ENCODE results near the gene ERCC6L2. TPM values are rescaled to one million over a fixed set of nuclear protein-coding genes. Genes with fewer than 3 reads are reported as not detected.

ERCC6L2 gene
- total RNA-seq, 2 experiments from 2014 or later, result 30.8 to 31.3 TPM

- no peaks in the 10 kb centered on the region for H3K27me3 ChIP-seq (ENCODE audit: control insufficient read depth in 1 of 2, insufficient read depth in 2 of 2, low read length in 2 of 2)
- H3K36me3 ChIP-seq (ENCODE audit: insufficient read depth, low read length), result peaks cover 10% of the 10 kb centered on the region
- ChIA-PET CTCF (interaction anchor here (1.2 to 1.6 kb wide), 2 partner anchors 13 to 23 kb away, joined by 4 to 8 read pairs; no protein-coding TSS in a partner anchor), POLR2A (interaction anchor here (0.6 to 4.8 kb wide), 15 partner anchors 11 to 413 kb away, joined by 3 to 99 read pairs (median 7); no protein-coding TSS in a partner anchor)
- H3K27ac Mint-ChIP-seq, result no peak overlapping the region
- intact Hi-C loops (cut with DNase I, micrococcal nuclease), result loop anchor here (1.0 to 10.0 kb wide), 6 partner anchors 139 to 561 kb away; partner anchors contain the start of gene FANCC (in 1 of the 2)
- no peak overlapping the region for H3K4me3 Mint-ChIP-seq
- no peak for DNase-seq
- ATAC-seq (ENCODE audit: poor library complexity), result peak; percentile 19
- H3K9me3 Mint-ChIP-seq, result no peaks in the 10 kb centered on the region
- H3K9me3 ChIP-seq (ENCODE audit: control insufficient read depth in 1 of 2, insufficient read depth in 1 of 2, low read length in 2 of 2), result no peaks in the 10 kb centered on the region
- H3K4me1 ChIP-seq (ENCODE audit: insufficient read depth, low read length), result peaks cover 20% of the 10 kb centered on the region
- no peaks in the 10 kb centered on the region for H3K27me3 Mint-ChIP-seq
- H3K36me3 Mint-ChIP-seq (ENCODE audit: low read depth), result peaks cover 10% of the 10 kb centered on the region
- H3K27ac ChIP-seq (ENCODE audit: low read depth in 1 of 2, low read length in 2 of 2), result no peak overlapping the region
- H3K4me3 ChIP-seq (ENCODE audit: low read length), result no peak overlapping the region
- peaks cover 37% of the 10 kb centered on the region for H3K4me1 Mint-ChIP-seq (ENCODE audit: low read depth)
- TF ChIP-seq CTCF (IDR thresholded peaks at IDR 0.05), result no peak
Observed at GRCh38 chr9:95876138-95876444, 600 bp downstream of the ERCC6L2 start.

- DNase-seq, result peak in 1 of 14 experiments; percentile 44
- no peak overlapping the region for H3K4me3 Mint-ChIP-seq
Observed at GRCh38 chr9:95876595-95876994, 1.1 kb downstream of the ERCC6L2 start.

GRCh38 chr9:95877984-95878383 is 2.5 kb downstream of the ERCC6L2 start:
- no peaks in the 10 kb centered on the region for H3K9me3 ChIP-seq (ENCODE audit: control insufficient read depth in 1 of 2, insufficient read depth in 1 of 2, low read length in 2 of 2)
- H3K4me1 ChIP-seq (ENCODE audit: insufficient read depth, low read length), result peaks cover 24% of the 10 kb centered on the region
- Mint-ChIP-seq H3K36me3 (ENCODE audit: low read depth) (peaks cover 28% of the 10 kb centered on the region), H3K27ac (no peak overlapping the region), H3K9me3 (no peaks in the 10 kb centered on the region), H3K4me3 (no peak overlapping the region), H3K4me1 (ENCODE audit: low read depth) (peaks cover 53% of the 10 kb centered on the region), H3K27me3 (no peaks in the 10 kb centered on the region)
- ChIA-PET POLR2A (interaction anchor here (4.8 kb wide), 1 partner anchor 10 kb away, joined by 99 read pairs; no protein-coding TSS in a partner anchor), CTCF (no interaction called here)
- no peak for TF ChIP-seq CTCF (IDR thresholded peaks at IDR 0.05)
- intact Hi-C loops (cut with DNase I, micrococcal nuclease), result loop anchor here (5.0 to 10.0 kb wide), 4 partner anchors 137 to 563 kb away; partner anchors contain the start of gene FANCC (in 1 of the 2)
- DNase-seq (no peak), ATAC-seq (ENCODE audit: poor library complexity) (no peak)
- no peaks in the 10 kb centered on the region for H3K27me3 ChIP-seq (ENCODE audit: control insufficient read depth in 1 of 2, insufficient read depth in 2 of 2, low read length in 2 of 2)
- no peak overlapping the region for H3K4me3 ChIP-seq (ENCODE audit: low read length)
- H3K27ac ChIP-seq (ENCODE audit: low read depth in 1 of 2, low read length in 2 of 2), result no peak overlapping the region
- peaks cover 18% of the 10 kb centered on the region for H3K36me3 ChIP-seq (ENCODE audit: insufficient read depth, low read length)

More at GRCh38 chr9:95876595-95876994, 1.1 kb downstream of the ERCC6L2 start:
- no peaks in the 10 kb centered on the region for H3K9me3 ChIP-seq (ENCODE audit: control insufficient read depth in 1 of 2, insufficient read depth in 1 of 2, low read length in 2 of 2)
- Mint-ChIP-seq H3K36me3 (ENCODE audit: low read depth) (peaks cover 15% of the 10 kb centered on the region), H3K27ac (no peak overlapping the region), H3K27me3 (no peaks in the 10 kb centered on the region), H3K4me1 (ENCODE audit: low read depth) (peaks cover 42% of the 10 kb centered on the region), H3K9me3 (no peaks in the 10 kb centered on the region)
- no peak for TF ChIP-seq CTCF (IDR thresholded peaks at IDR 0.05)
- H3K27me3 ChIP-seq (ENCODE audit: control insufficient read depth in 1 of 2, insufficient read depth in 2 of 2, low read length in 2 of 2), result no peaks in the 10 kb centered on the region
- H3K27ac ChIP-seq (ENCODE audit: low read depth in 1 of 2, low read length in 2 of 2), result no peak overlapping the region
- POLR2A ChIA-PET, result interaction anchor here (0.6 to 4.8 kb wide), 11 partner anchors 11 to 414 kb away, joined by 3 to 99 read pairs (median 4); no protein-coding TSS in a partner anchor
- no peak for ATAC-seq (ENCODE audit: poor library complexity)
- H3K4me3 ChIP-seq (ENCODE audit: low read length), result no peak overlapping the region
- peaks cover 20% of the 10 kb centered on the region for H3K4me1 ChIP-seq (ENCODE audit: insufficient read depth, low read length)
- CTCF ChIA-PET, result interaction anchor here (1.2 to 1.6 kb wide), 2 partner anchors 12 to 22 kb away, joined by 4 to 8 read pairs; no protein-coding TSS in a partner anchor
- H3K36me3 ChIP-seq (ENCODE audit: insufficient read depth, low read length), result peaks cover 13% of the 10 kb centered on the region
- intact Hi-C loops (cut with DNase I, micrococcal nuclease), result loop anchor here (1.0 to 10.0 kb wide), 6 partner anchors 138 to 562 kb away; partner anchors contain the start of gene FANCC (in 1 of the 2)
